A549 treated with AZD2906 at 1 μM for 4 hours (cell line): ENCODE measurements around the gene FURIN. TPM values are rescaled to one million over a fixed set of nuclear protein-coding genes. Genes with fewer than 3 reads are reported as not detected.

ENCODE experiments used
- total RNA-seq: library from RNA; stranded (reverse); fragments of 200-300 nt; extraction: Qiagen RNA extraction; gene quantifications from 5 replicates; pipeline ENCODE4 v1.2.3, GENCODE V29; 2022

Gene FURIN
- 51.5 to 62.8 TPM (median 59.0 TPM) in 5 replicates for total RNA-seq

GRCh38 chr15:90868261-90868689 lies at the start of gene FURIN:
TSS of gene FURIN (plus strand) at chr15:90868588. CDS start at chr15:90875741, 7,153 bp downstream.

GRCh38 chr15:90883976-90884718 lies 15.8 kb downstream of the FURIN start, which contains the start of gene FES:
TSS of gene FES (plus strand) at chr15:90884504. CDS start at chr15:90885046, 542 bp downstream.

DNA sequence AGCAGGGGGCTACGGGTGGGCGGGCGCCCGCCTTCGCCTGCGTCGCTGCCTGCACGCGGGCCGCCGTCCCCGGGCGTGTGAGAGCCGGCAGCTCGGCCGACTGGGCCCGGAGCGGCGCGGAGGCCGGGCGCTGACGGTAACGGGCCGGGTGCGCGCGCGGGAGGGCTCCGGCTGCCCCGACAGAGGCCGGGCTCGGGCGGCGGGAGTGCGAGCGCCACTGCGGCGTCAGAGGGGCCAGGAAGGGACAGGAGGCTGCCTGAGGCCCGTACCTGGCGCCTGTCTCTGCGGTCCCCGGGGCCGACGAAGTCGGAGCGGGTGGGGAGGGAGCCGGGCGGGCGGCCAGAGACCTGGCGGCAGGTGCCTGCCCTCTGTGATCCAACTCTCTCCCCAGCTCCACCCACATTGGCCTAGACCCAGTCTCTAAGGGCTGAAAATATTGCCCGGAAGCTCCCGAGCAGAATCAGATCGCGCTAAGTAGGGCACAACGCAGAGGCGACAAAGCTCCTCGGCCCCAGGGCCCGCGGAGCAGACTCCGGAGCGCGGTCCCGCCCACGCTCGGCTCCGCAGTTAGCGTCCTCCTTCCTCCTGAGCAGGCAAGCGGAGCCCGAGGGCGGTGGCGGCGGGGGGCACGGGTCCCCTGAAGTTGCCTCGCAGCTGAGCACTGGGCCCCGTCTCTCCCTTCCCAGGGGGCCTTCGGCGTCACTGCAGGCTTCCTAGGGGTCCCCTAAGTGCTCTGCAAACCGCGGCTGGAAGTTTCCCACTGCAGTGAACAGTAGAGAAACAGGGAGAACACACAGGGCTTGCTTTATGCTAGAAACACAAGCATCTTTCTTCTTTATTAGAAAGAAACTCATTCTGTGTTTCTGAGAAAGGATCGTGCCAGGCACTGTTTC lies 34.7 kb downstream of the FURIN start, which contains the start of gene MAN2A2:
Gene MAN2A2, plus strand, starts transcription at position 463 of the 893 bp plus-strand sequence. CDS start 906 bp downstream, outside the sequence.

DNA sequence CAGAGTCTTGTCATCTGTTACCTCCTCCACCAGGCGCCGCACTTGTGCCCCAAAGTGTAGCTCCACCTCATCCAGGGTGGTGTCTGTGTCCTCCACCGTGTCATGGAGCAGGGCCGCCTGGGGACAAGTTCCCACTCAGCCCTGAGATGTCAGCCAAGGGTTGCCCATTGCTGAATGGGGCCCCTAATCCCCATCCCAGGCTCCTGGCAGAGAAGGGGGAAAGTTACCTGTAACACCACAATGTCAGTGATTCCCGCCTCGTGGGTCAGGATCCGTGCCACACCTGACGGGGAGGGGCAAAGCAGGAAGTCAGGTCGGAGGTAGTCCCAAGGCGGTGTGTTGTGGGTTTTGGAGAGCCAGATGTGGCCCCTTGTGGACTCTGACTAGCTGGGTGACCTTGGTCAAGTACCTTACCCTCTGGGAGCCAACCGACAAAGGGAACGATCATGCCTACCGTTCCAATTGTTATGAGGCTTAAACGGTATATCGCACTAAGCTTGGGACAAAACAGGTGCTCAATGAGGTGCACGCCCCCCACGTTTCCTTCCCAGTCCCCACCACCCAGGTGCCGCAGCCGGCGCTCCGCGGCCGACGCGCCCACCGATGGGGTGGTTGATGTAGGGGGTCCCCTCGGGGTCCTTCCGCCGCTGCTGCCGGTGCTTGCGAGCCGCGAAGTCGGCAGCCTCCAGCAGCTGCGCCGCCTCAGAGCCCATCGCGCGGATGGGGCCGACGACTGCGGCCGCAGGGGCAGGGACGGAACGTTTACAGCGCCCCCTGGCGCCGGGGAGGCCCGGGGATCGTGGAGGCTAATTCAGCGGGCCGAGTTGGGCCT lies 63.7 kb downstream of the FURIN start, which contains the start of gene HDDC3:
Gene HDDC3, minus strand, starts transcription at position 722 of the 832 bp plus-strand sequence. Its CDS starts 9 bp downstream, at position 713.

Other genes starting within 250 kb of the FURIN start
- 12.1 to 13.6 TPM (median 12.9 TPM) in 5 replicates for gene BLM, start 151.2 kb upstream of the FURIN start, total RNA-seq
- 0.46 to 0.89 TPM (median 0.85 TPM) in 5 replicates for gene FES, start 15.9 kb downstream of the FURIN start, total RNA-seq
- 23.5 to 29.6 TPM (median 24.9 TPM) in 5 replicates for gene MAN2A2, start 34.7 kb downstream of the FURIN start, total RNA-seq
- gene HDDC3, start 64.0 kb downstream of the FURIN start, total RNA-seq, result 27.9 to 36.4 TPM (median 35.4 TPM) in 5 replicates
- 52.3 to 61.9 TPM (median 55.0 TPM) in 5 replicates for gene UNC45A, start 66.7 kb downstream of the FURIN start, total RNA-seq
- gene RCCD1, start 86.3 kb downstream of the FURIN start, total RNA-seq, result 23.5 to 44.0 TPM (median 36.6 TPM) in 5 replicates
- 173 to 247 TPM (median 202 TPM) in 5 replicates for gene PRC1, start 125.9 kb downstream of the FURIN start, total RNA-seq
- 12.9 to 16.5 TPM (median 14.6 TPM) in 5 replicates for gene VPS33B, start 154.0 kb downstream of the FURIN start, total RNA-seq
- 0.13 to 0.28 TPM (median 0.15 TPM) in 5 replicates for gene SV2B, start 231.7 kb downstream of the FURIN start, total RNA-seq